OCI-LY3 (cell line): Measurements from ENCODE around the gene MAP2.

Source experiments
- H2AFZ ChIP-seq: fragments of 200-600, 300-600 bp; shearing (Covaris generic); 2 replicates; pipeline ENCODE4 v1.6.0; 2014; ENCODE audit warnings: antibody characterized with exemption, low read depth, low read length
- H3K27ac ChIP-seq: fragments of 200-600, 300-600 bp; sonication (generic); 2 replicates; pipeline ENCODE4 v1.5.1; 2014; ENCODE audit warnings: mild to moderate bottlenecking, low read length, moderate library complexity, mixed read lengths
- H3K27me3 ChIP-seq: fragments of 200-600, 300-600 bp; sonication (generic); 2 replicates; pipeline ENCODE4 v1.6.1; 2014; ENCODE audit warnings: low read depth, low read length, mixed read lengths
- H3K36me3 ChIP-seq: fragments of 200-600, 300-600 bp; sonication (generic); replicated peaks from 2 replicates; pipeline ENCODE3; 2014; ENCODE audit warnings: low read depth, low read length, mixed read lengths
- H3K4me1 ChIP-seq: fragments of 300-600, 200-600 bp; sonication (generic); 2 replicates; pipeline ENCODE4 v1.6.1; 2014; ENCODE audit warnings: low read length, mixed read lengths
- H3K4me2 ChIP-seq: fragments of 200-600, 300-600 bp; sonication (generic); 2 replicates; pipeline ENCODE4 v1.6.1; 2014; ENCODE audit warnings: low read length, mixed read lengths
- H3K4me3 ChIP-seq: fragments of 300-600, 200-600 bp; sonication (generic); 2 replicates; pipeline ENCODE4 v1.5.1; 2014; ENCODE audit warnings: antibody characterized with exemption, mild to moderate bottlenecking, low read length, moderate library complexity
- H3K79me2 ChIP-seq: fragments of 300-600, 200-600 bp; shearing (Covaris generic); 2 replicates; pipeline ENCODE4 v1.6.1; 2014; ENCODE audit warnings: mild to moderate bottlenecking, low read length, mixed read lengths
- H3K9ac ChIP-seq: fragments of 300-600, 200-600 bp; shearing (Covaris generic); 2 replicates; pipeline ENCODE4 v1.6.0; 2014; ENCODE audit warnings: mild to moderate bottlenecking, low read length, moderate library complexity
- H3K9me3 ChIP-seq: fragments of 200-600, 300-600 bp; shearing (Covaris generic); 2 replicates; pipeline ENCODE4 v1.6.1; 2014; ENCODE audit warnings: low read length, mixed read lengths; ENCODE audit not compliant: insufficient read depth
- H4K20me1 ChIP-seq: fragments of 200-600, 300-600 bp; sonication (generic); 2 replicates; pipeline ENCODE4 v1.6.1; 2016; ENCODE audit warnings: low read length, mixed read lengths; ENCODE audit not compliant: insufficient read depth
- EZH2phosphoT487 ChIP-seq: fragments of 200-600 bp; shearing (Covaris generic); IDR thresholded peaks from 2 replicates; pipeline ENCODE4 v1.6.1; 2018; ENCODE audit warnings: antibody characterized with exemption, mixed run types, low read depth
- TF ChIP-seq, protein P1 (sequence below): fragments of 200-600, 300-600 bp; sonication (generic); IDR thresholded peaks from 2 replicates; pipeline ENCODE4 v1.5.1; 2014; ENCODE audit warnings: antibody characterized with exemption, low read length, low read depth

MAP2 gene

DNA sequence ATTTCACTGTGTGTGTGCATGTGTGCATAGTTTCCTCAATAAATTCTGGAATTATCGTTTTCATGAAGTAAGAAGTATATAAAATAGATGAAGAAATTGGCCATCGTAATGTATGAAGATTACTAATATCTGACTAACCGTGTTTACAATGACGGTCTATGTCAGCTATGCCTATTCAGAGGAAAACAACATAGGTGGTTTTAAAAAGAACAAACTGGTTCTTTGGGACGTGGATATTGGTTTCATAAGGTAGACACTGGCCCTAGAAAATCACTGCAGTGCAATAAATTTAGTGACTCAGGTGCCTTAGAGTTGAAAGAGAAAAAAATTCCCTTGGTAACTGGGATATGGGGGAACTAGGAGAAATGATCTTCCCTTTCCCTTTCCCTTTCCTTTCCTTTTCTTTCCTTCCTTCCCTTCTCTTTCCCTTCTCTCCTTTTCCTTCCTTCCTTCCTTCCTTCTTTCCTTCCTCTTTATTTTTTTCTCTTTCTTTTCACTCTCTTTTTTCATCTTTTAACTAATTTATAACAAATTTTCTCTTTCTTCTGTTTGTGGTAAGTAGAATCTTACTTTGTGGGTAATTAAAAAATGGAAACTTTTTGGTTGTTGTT lies 36.4 kb downstream of the MAP2 start:
- no peak overlapping the region for H2AFZ ChIP-seq
- no peak for TF ChIP-seq EZH2phosphoT487
- TF ChIP-seq, protein P1, sequence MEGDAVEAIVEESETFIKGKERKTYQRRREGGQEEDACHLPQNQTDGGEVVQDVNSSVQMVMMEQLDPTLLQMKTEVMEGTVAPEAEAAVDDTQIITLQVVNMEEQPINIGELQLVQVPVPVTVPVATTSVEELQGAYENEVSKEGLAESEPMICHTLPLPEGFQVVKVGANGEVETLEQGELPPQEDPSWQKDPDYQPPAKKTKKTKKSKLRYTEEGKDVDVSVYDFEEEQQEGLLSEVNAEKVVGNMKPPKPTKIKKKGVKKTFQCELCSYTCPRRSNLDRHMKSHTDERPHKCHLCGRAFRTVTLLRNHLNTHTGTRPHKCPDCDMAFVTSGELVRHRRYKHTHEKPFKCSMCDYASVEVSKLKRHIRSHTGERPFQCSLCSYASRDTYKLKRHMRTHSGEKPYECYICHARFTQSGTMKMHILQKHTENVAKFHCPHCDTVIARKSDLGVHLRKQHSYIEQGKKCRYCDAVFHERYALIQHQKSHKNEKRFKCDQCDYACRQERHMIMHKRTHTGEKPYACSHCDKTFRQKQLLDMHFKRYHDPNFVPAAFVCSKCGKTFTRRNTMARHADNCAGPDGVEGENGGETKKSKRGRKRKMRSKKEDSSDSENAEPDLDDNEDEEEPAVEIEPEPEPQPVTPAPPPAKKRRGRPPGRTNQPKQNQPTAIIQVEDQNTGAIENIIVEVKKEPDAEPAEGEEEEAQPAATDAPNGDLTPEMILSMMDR, result no peak
- no peaks in the 10 kb centered on the region for H3K4me1 ChIP-seq
- no peaks in the 10 kb centered on the region for H3K9me3 ChIP-seq
- H3K4me2 ChIP-seq, result no peak overlapping the region
- H3K9ac ChIP-seq, result no peak overlapping the region
- H3K36me3 ChIP-seq, result no peaks in the 10 kb centered on the region
- H3K27ac ChIP-seq, result no peak overlapping the region
- no peak overlapping the region for H3K4me3 ChIP-seq
- no peaks in the 10 kb centered on the region for H3K27me3 ChIP-seq
- H3K79me2 ChIP-seq, result no peaks in the 10 kb centered on the region
- no peaks in the 10 kb centered on the region for H4K20me1 ChIP-seq

DNA sequence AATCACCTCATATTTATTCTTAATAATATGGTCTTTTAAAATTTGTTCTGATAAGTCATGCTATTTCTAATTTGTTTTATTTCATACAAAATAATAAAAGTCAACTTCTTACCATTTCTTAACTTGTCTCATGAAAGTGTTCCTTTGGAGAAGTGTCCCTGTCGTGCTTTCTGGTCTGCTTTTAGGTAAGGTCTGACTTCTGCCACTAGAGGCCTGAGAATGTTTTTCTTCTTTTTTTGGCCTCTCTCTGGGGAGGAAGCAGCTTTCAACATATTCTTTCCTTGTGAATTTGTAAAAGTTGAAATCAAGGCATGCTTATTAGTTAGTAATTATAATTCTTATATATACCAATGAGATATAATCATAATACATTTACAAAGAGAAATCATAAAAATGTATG lies 39.4 kb downstream of the MAP2 start:
- H3K4me2 ChIP-seq, result no peak overlapping the region
- TF ChIP-seq EZH2phosphoT487, result no peak
- TF ChIP-seq, protein P1, result no peak; the same call in 1 of the 2 replicates
- H3K4me3 ChIP-seq, result no peak overlapping the region
- H3K9ac ChIP-seq, result no peak overlapping the region
- H3K9me3 ChIP-seq, result no peaks in the 10 kb centered on the region
- H2AFZ ChIP-seq, result no peak overlapping the region
- no peaks in the 10 kb centered on the region for H3K27me3 ChIP-seq
- H3K79me2 ChIP-seq, result no peaks in the 10 kb centered on the region
- H3K36me3 ChIP-seq, result no peaks in the 10 kb centered on the region
- no peak overlapping the region for H3K27ac ChIP-seq
- no peaks in the 10 kb centered on the region for H3K4me1 ChIP-seq
- H4K20me1 ChIP-seq, result no peaks in the 10 kb centered on the region

DNA sequence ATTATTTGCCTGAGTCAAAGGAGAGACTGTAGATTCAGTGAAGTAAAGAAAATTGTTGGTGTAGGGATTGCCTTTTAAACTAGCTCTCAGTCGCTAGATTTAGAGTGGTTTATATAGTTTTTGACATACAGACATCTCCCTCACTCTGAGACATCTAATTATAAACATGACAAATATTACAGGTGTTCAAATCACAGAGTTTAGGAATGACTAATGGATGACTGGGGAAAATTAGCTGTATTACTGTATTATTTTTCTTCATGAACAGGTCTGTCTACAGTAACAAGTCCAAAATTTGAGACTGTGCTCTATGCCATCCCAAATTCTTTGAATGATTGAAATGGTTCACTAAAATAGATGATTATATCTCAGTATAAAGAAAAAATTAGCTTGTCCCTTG lies 40.0 kb downstream of the MAP2 start:
- Histone ChIP-seq H3K4me3 (no peak overlapping the region), H4K20me1 (no peaks in the 10 kb centered on the region), H3K79me2 (no peaks in the 10 kb centered on the region), H3K36me3 (no peaks in the 10 kb centered on the region), H3K27ac (no peak overlapping the region), H2AFZ (no peak overlapping the region), H3K27me3 (no peaks in the 10 kb centered on the region), H3K9me3 (no peaks in the 10 kb centered on the region), H3K4me1 (no peaks in the 10 kb centered on the region), H3K4me2 (no peak overlapping the region), H3K9ac (no peak overlapping the region)
- TF ChIP-seq EZH2phosphoT487, result no peak
- TF ChIP-seq, protein P1, result no peak

DNA sequence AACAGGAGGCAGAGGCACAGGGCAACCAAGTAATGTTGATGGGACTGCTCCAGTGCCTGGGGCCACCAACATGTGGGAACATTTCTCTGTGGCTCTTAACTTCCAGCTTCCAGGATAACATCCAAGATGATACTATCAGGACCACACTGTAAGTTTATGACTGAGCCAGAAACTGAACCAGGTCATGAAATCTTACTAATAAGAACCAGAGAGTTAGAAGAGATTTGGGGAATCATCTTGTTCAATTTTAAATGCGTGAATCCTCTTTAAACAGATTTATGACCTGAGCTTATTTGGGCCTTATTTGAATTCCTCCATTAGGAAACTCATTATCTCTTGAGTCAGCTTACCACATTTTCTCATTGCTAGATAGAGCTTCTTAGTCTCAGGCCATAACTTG lies 45.0 kb downstream of the MAP2 start:
- no peaks in the 10 kb centered on the region for H3K79me2 ChIP-seq
- H3K36me3 ChIP-seq, result no peaks in the 10 kb centered on the region
- H3K4me3 ChIP-seq, result no peak overlapping the region
- no peaks in the 10 kb centered on the region for H4K20me1 ChIP-seq
- H3K27me3 ChIP-seq, result no peaks in the 10 kb centered on the region
- H3K9ac ChIP-seq, result no peak overlapping the region
- H3K4me2 ChIP-seq, result no peak overlapping the region
- H3K4me1 ChIP-seq, result no peaks in the 10 kb centered on the region
- H3K27ac ChIP-seq, result no peak overlapping the region
- TF ChIP-seq, protein P1, result no peak
- no peak for TF ChIP-seq EZH2phosphoT487
- no peak overlapping the region for H2AFZ ChIP-seq
- H3K9me3 ChIP-seq, result no peaks in the 10 kb centered on the region
